Prostate gland (tissue), 2 donors: ENCODE data around the gene UNC119.

Source experiments
- POLR2A ChIP-seq: fragments of 450-650 bp; IDR thresholded peaks from one replicate; pipeline ENCODE4 v1.6.1; 2016; ENCODE audit warnings: antibody characterized with exemption, mild to moderate bottlenecking
- POLR2AphosphoS5 ChIP-seq: sonication (generic); formaldehyde crosslinking; IDR thresholded peaks from one replicate; pipeline ENCODE4 v1.6.1; 2017; ENCODE audit warnings: antibody characterized with exemption
- TF ChIP-seq, protein P1 (sequence below), 4 experiments: fragments of 200-600 bp in 2 of 4; fragments of 450-650 bp in 2 of 4; sonication (generic) in 2 of 4; IDR thresholded peaks; 1 replicate in 3 of 4; 2 replicates in 1 of 4; pipeline ENCODE4 v1.5.1; 2016 to 2019; ENCODE audit warnings: antibody characterized with exemption in 4 of 4, mild to moderate bottlenecking in 2 of 4, moderate library complexity in 2 of 4

DNA sequence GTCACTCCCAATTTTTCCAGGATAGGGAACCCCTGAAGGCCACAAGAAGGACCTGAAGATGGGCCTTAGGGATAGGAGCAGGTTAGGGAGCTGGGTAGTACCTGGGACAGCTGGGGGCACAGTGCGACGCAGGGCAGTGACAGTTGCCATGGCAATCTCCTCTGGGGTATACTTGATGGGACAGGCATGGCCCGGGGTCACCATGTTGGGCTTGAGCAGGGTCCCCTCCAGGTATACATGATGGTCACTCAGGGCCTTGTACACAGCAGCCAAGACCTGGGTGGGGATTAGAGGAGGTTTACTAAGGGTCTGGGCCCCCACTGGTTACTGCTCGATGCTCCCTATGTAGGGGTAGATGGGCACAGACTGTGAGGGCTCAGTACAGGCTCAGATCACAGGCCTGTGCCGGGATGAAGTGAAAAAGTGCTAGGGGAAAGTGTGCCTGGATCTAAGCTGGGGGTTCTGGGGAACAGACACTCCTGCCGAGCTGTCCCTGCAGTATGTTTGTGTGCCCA lies 21.6 kb upstream of the UNC119 start:
- TF ChIP-seq, protein P1, sequence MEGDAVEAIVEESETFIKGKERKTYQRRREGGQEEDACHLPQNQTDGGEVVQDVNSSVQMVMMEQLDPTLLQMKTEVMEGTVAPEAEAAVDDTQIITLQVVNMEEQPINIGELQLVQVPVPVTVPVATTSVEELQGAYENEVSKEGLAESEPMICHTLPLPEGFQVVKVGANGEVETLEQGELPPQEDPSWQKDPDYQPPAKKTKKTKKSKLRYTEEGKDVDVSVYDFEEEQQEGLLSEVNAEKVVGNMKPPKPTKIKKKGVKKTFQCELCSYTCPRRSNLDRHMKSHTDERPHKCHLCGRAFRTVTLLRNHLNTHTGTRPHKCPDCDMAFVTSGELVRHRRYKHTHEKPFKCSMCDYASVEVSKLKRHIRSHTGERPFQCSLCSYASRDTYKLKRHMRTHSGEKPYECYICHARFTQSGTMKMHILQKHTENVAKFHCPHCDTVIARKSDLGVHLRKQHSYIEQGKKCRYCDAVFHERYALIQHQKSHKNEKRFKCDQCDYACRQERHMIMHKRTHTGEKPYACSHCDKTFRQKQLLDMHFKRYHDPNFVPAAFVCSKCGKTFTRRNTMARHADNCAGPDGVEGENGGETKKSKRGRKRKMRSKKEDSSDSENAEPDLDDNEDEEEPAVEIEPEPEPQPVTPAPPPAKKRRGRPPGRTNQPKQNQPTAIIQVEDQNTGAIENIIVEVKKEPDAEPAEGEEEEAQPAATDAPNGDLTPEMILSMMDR (IDR thresholded peaks at IDR 0.05), result no peak
- TF ChIP-seq POLR2A (no peak), POLR2AphosphoS5 (no peak)
